GM12865 (cell line): ENCODE measurements around the gene OR56A3.

Source experiments
- DNase-seq: peaks from one replicate; pipeline ENCODE4 v3.0.0; 2010; ENCODE audit warnings: low read depth
- H3K4me3 ChIP-seq: 2 replicates; pipeline ENCODE4 v1.5.1; 2011; ENCODE audit warnings: mild to moderate bottlenecking, low read depth, low read length, control low read depth
- TF ChIP-seq, protein P1 (sequence below): IDR thresholded peaks from 2 replicates; pipeline ENCODE4 v1.5.1; 2011; ENCODE audit warnings: low read length, control low read depth, low read depth, inconsistent platforms; ENCODE audit not compliant: insufficient read depth; ENCODE audit errors: missing control alignments

Gene OR56A3

DNA sequence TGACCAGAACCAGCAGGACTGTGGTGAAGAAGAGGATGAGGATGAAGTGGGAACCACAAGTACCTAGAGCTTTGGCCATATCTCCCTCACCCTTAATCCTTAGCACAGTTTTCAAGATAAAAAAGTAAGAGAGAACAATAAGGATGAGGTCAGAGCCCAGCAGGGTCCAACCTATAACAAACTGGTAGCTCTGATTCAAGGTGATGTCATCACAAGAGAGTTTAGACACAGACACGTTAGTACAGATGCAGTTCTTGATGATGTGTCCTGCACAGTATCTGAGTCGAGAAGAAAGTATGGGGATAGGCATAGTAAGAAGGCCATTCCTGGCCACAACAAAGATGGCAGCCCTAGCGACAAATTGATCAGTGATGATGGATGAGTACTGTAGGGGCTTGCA lies 25.7 kb downstream of the OR56A3 start:
- no peak for DNase-seq
- TF ChIP-seq, protein P1, sequence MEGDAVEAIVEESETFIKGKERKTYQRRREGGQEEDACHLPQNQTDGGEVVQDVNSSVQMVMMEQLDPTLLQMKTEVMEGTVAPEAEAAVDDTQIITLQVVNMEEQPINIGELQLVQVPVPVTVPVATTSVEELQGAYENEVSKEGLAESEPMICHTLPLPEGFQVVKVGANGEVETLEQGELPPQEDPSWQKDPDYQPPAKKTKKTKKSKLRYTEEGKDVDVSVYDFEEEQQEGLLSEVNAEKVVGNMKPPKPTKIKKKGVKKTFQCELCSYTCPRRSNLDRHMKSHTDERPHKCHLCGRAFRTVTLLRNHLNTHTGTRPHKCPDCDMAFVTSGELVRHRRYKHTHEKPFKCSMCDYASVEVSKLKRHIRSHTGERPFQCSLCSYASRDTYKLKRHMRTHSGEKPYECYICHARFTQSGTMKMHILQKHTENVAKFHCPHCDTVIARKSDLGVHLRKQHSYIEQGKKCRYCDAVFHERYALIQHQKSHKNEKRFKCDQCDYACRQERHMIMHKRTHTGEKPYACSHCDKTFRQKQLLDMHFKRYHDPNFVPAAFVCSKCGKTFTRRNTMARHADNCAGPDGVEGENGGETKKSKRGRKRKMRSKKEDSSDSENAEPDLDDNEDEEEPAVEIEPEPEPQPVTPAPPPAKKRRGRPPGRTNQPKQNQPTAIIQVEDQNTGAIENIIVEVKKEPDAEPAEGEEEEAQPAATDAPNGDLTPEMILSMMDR = no peak
- no peak overlapping the region for H3K4me3 ChIP-seq

DNA sequence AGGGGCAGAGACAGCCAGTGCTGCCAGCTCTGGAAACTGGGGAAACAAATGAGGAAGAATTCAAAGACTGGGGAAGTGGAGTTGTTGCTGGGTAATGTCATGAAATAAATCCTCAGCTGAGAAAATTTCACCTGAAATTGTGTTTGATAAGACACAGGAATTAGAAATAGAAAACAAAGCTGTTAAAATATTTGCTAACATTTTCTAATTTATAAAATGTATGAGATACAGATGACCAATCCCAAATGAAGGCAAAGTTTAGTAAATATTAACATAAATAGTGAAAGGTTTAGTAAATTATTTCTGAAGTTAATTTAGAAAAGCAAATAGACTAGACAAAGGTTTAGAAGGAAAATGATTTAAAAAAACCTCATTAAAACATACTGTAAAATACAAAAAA lies 26.3 kb downstream of the OR56A3 start, which contains the start of gene OR56A5:
Gene OR56A5 (minus strand): TSS at position 101 of the 400 bp plus-strand sequence. CDS start 0 bp downstream, at position 101.
- no peak within 1 kb of the TSS for H3K4me3 ChIP-seq
- DNase-seq = no peak
- TF ChIP-seq, protein P1 = no peak

DNA sequence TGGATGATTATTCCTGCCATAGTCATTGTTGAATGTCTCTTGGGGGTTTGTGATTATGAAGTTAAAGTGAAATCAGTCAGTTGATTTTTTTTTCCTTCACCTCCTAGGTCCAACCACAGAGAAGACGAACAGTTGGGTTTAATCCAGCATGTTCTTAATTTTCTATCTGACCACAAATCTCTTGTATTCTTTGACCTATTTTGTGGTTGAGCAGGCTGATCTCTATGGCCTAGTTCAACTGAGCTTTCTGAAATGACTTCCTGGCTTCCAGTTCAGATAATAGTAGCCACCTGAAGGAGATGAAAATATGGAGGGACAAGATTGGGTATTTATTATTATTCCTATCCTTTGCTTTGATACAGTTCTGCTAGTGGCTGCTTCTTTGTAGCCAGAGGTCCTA lies 31.5 kb downstream of the OR56A3 start:
- TF ChIP-seq, protein P1 = no peak
- H3K4me3 ChIP-seq = no peak overlapping the region
- no peak for DNase-seq

DNA sequence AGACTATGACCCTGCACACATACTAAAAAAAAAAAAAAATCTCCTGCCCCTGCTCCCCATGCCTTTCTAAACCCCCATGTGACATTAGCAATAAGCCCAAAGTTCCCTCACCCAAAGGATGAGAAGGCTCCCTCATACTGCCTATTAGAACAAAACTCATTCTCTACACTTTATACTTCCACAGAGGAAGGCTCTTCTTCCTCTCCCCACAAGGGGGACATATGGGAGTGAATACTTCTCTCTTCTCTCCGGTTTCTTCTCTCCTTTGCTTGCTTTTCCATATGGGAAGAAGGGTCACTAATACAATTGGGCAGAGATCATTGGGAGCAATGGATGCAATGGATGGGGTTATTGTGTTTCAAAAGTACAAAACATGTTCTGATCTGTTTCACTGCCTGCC lies 41.4 kb downstream of the OR56A3 start:
- H3K4me3 ChIP-seq = no peak overlapping the region
- TF ChIP-seq, protein P1 = no peak
- no peak for DNase-seq

DNA sequence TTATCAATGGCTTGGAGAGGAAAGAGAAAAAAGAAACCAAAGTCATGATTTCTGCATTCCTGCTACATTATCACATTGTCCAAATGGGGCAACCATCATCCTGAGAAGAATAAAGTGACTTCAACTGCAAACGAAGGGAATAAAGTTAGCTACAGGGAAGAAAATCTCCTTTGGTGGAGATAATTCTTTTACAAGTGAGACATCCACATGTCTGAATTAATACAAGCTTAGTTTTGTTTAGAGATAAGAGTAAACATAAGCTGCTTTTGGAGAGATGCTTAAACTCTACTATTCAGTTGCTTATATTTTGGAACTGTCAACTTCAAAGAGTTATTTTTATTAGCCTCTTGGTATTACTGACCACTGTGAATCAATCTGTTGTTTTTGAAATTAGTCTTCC lies 44.8 kb downstream of the OR56A3 start, which contains the start of gene OR52L1:
Gene OR52L1 (minus strand): TSS at position 101 of the 400 bp plus-strand sequence. CDS start 55 bp downstream, at position 46.
- no peak within 1 kb of the TSS for H3K4me3 ChIP-seq
- TF ChIP-seq, protein P1 = no peak
- DNase-seq = no peak

DNA sequence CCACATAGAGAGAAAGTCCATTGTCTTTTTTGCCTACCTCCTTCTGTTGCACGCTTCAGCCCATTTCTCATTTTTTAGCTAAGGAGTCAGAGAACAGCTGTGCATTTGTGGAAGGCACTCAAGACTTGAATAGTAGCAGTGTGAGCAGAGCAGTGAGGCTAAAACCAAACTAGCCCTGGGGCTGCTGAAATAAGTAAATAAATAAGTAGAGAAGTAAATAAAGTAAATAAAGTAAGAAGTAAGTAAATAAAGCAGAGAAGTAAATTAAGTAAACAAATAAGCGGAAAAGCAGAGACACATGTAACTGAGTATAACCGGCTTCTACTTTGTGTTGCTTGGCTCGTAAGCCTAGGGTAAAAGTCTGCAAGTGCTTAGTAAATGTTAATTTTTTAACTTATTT lies 47.2 kb downstream of the OR56A3 start:
- DNase-seq = no peak
- TF ChIP-seq, protein P1 = no peak
- no peak overlapping the region for H3K4me3 ChIP-seq

DNA sequence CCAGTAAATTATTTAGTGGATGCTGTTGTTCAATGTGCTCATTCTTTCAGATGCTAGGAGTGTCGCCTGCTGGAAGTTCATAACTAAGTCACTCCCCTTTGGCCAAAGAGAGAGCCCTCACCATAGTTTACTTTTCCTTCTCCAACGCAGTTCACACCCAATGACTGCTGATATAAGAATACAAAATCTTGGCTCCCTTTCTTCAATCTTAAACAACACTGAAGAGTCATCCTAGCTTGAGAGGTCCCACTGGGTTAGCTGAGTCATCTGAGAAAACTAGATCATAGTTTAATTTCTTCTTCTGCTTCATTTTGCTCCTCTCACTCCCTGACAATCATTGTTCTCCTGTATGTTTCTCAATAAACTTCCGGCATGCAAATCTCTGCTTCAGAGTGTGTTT lies 50.1 kb downstream of the OR56A3 start:
- no peak overlapping the region for H3K4me3 ChIP-seq
- TF ChIP-seq, protein P1 = no peak
- no peak for DNase-seq
